22Rv1 (cell line): Measurements from ENCODE around the gene DKK3.

Experiments used
- ZFX ChIP-seq: fragments of 450-650 bp; IDR thresholded peaks from 2 replicates; pipeline ENCODE4 v1.6.1; 2017; ENCODE audit warnings: antibody characterized with exemption, borderline replicate concordance
- TF ChIP-seq, protein P1 (sequence below): fragments of 450-650 bp; IDR thresholded peaks from 2 replicates; pipeline ENCODE4 v1.5.1; 2017; ENCODE audit warnings: mild to moderate bottlenecking

DNA sequence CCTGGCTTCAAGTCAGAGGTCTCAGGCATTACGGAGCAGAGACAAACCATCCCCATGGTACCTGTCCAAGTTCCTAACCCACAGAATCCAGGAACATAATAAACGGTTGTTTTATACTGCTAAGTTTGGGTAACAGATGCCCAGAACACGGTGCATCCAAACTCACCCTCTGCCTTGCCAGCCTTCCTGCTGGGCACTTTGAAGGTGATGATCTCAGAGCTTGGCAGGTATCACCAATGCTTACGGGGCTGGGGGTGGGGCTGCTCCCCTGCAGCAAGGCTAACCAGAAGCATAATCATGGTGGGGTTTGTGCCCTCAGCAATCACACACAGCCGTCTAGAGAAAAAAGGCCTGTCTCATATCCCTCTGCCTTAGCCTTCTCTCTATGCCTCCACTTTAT is 27.1 kb downstream of the DKK3 start:
- TF ChIP-seq, protein P1, sequence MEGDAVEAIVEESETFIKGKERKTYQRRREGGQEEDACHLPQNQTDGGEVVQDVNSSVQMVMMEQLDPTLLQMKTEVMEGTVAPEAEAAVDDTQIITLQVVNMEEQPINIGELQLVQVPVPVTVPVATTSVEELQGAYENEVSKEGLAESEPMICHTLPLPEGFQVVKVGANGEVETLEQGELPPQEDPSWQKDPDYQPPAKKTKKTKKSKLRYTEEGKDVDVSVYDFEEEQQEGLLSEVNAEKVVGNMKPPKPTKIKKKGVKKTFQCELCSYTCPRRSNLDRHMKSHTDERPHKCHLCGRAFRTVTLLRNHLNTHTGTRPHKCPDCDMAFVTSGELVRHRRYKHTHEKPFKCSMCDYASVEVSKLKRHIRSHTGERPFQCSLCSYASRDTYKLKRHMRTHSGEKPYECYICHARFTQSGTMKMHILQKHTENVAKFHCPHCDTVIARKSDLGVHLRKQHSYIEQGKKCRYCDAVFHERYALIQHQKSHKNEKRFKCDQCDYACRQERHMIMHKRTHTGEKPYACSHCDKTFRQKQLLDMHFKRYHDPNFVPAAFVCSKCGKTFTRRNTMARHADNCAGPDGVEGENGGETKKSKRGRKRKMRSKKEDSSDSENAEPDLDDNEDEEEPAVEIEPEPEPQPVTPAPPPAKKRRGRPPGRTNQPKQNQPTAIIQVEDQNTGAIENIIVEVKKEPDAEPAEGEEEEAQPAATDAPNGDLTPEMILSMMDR = no peak
- no peak for TF ChIP-seq ZFX
